Measurements from ENCODE around the gene GRK3.

Gene GRK3

GRCh38 chr22:25644122-25644521 lies 79.6 kb downstream of the GRK3 start:
- TF ChIP-seq CTCF (IDR thresholded peaks at IDR 0.05; ENCODE audit: borderline replicate concordance, insufficient read depth, low read depth, low read length): no peak
- H3K4me3 ChIP-seq (ENCODE audit: low read depth, low read length): no peak overlapping the region

- H3K4me3 ChIP-seq (ENCODE audit: low read depth, low read length): no peak overlapping the region
- no peak for TF ChIP-seq CTCF (IDR thresholded peaks at IDR 0.05; ENCODE audit: borderline replicate concordance, insufficient read depth, low read depth, low read length)
Observed at GRCh38 chr22:25645266-25645665, 80.8 kb downstream of the GRK3 start.

- TF ChIP-seq CTCF (IDR thresholded peaks at IDR 0.05; ENCODE audit: borderline replicate concordance, insufficient read depth, low read depth, low read length): no peak
- no peak overlapping the region for H3K4me3 ChIP-seq (ENCODE audit: low read depth, low read length)
Observed at GRCh38 chr22:25645964-25646363, 81.5 kb downstream of the GRK3 start.

GRCh38 chr22:25650833-25651232 lies 86.4 kb downstream of the GRK3 start:
- no peak overlapping the region for H3K4me3 ChIP-seq (ENCODE audit: low read depth, low read length)
- no peak for TF ChIP-seq CTCF (IDR thresholded peaks at IDR 0.05; ENCODE audit: borderline replicate concordance, insufficient read depth, low read depth, low read length)

- TF ChIP-seq CTCF (IDR thresholded peaks at IDR 0.05; ENCODE audit: borderline replicate concordance, insufficient read depth, low read depth, low read length): no peak
- no peak overlapping the region for H3K4me3 ChIP-seq (ENCODE audit: low read depth, low read length)
Observed at GRCh38 chr22:25651332-25652085, 87.0 kb downstream of the GRK3 start.

GRCh38 chr22:25654676-25655075 lies 90.2 kb downstream of the GRK3 start:
- no peak for TF ChIP-seq CTCF (IDR thresholded peaks at IDR 0.05; ENCODE audit: borderline replicate concordance, insufficient read depth, low read depth, low read length)
- no peak overlapping the region for H3K4me3 ChIP-seq (ENCODE audit: low read depth, low read length)

GRCh38 chr22:25655371-25655935 lies 91.0 kb downstream of the GRK3 start:
- TF ChIP-seq CTCF (IDR thresholded peaks at IDR 0.05; ENCODE audit: borderline replicate concordance, insufficient read depth, low read depth, low read length): no peak

More at GRCh38 chr22:25655371-25655935, 91.0 kb downstream of the GRK3 start:
- no peak overlapping the region for H3K4me3 ChIP-seq (ENCODE audit: low read depth, low read length)

Data from GM12875 (cell line).